ENCODE measurements around the gene LYSET. TPM values are rescaled to one million over a fixed set of nuclear protein-coding genes. Genes with fewer than 3 reads are reported as not detected.

The LYSET gene
- total and polyA plus RNA-seq, 9 of the 15 experiments (the other 6 are each of a cell fraction or from before 2014, with no cell fraction given) = 7.6 to 36.6 (median 15.9) TPM

DNA sequence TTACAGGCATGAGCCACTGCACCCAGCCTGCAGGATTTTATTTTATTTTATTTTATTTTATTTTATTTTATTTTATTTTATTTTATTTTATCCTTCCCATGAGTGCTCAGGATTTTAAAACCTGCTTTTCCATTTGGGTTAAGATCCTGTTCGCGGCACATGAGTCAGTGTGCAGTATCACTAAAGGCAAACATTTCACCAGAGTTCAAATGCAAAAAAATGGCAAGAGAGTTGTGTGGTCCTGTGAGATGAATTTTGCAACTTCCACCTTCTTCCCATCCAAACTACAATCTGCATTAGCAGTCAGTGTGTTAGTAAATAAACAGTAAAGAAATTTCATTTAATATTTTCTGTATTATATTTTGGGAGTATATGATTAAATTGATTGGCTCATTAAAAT lies 29.4 kb upstream of the LYSET start (continued):
- TF ChIP-seq, protein P1, sequence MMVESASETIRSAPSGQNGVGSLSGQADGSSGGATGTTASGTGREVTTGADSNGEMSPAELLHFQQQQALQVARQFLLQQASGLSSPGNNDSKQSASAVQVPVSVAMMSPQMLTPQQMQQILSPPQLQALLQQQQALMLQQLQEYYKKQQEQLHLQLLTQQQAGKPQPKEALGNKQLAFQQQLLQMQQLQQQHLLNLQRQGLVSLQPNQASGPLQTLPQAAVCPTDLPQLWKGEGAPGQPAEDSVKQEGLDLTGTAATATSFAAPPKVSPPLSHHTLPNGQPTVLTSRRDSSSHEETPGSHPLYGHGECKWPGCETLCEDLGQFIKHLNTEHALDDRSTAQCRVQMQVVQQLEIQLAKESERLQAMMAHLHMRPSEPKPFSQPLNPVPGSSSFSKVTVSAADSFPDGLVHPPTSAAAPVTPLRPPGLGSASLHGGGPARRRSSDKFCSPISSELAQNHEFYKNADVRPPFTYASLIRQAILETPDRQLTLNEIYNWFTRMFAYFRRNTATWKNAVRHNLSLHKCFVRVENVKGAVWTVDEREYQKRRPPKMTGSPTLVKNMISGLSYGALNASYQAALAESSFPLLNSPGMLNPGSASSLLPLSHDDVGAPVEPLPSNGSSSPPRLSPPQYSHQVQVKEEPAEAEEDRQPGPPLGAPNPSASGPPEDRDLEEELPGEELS (CRISPR knock-in tag; IDR thresholded peaks at IDR 0.05; ENCODE audit: borderline replicate concordance) = no peak
- TF ChIP-seq, protein P2, sequence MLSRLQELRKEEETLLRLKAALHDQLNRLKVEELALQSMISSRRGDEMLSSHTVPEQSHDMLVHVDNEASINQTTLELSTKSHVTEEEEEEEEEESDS (CRISPR knock-in tag; IDR thresholded peaks at IDR 0.05) = no peak
- TF ChIP-seq, protein P3, sequence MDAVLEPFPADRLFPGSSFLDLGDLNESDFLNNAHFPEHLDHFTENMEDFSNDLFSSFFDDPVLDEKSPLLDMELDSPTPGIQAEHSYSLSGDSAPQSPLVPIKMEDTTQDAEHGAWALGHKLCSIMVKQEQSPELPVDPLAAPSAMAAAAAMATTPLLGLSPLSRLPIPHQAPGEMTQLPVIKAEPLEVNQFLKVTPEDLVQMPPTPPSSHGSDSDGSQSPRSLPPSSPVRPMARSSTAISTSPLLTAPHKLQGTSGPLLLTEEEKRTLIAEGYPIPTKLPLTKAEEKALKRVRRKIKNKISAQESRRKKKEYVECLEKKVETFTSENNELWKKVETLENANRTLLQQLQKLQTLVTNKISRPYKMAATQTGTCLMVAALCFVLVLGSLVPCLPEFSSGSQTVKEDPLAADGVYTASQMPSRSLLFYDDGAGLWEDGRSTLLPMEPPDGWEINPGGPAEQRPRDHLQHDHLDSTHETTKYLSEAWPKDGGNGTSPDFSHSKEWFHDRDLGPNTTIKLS (IDR thresholded peaks at IDR 0.05; ENCODE audit: borderline replicate concordance, low read depth) = no peak
- TF ChIP-seq CBX8 (IDR thresholded peaks at IDR 0.05; ENCODE audit: borderline replicate concordance, extremely low read depth, low read depth, low read length, poor library complexity, severe bottlenecking) (no peak), ELF4 (CRISPR knock-in tag; IDR thresholded peaks at IDR 0.05) (no peak), THRAP3 (IDR thresholded peaks at IDR 0.05; ENCODE audit: borderline replicate concordance) (no peak)

Measured in K562 (cell line).